GM21367 (cell line): ENCODE data around the gene TAS2R40.
A peak's percentile ranks its signal among the peaks of the same experiment; 100 is the strongest.
"Not testable (repeated sequence)": the region's sequence is repeated elsewhere in the genome, so short reads cannot be mapped to it uniquely, and the experiment has no call there.

Experiments
- ATAC-seq: cut with Tn5 transposase; IDR thresholded peaks from one replicate; pipeline ENCODE4 v1.9.1; 2021; ENCODE audit not compliant: unreplicated experiment

The TAS2R40 gene

GRCh38 chr7:143248761-143249354 lies 27.0 kb downstream of the TAS2R40 start:
- ATAC-seq: no peak

DNA sequence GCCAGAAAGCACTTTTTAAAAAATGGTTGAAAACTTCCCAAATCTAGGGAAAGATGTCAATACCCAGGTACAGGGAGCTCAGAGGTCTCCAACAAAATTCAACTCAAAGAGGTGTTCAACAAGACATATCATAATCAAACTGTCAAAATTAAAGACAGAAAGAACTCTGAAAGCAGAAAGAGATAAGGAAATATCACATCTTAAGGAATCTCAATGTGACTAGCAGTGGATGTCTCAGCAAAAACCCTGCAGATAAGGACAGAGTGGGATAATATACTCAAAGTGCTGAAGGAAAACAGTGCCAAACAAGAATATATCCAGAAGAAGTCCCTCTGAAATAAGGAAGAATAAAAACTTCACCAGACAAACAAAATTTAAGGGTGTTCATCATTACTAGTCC lies 28.4 kb downstream of the TAS2R40 start:
- ATAC-seq: no peak

GRCh38 chr7:143250822-143251221 lies 29.0 kb downstream of the TAS2R40 start:
- ATAC-seq: no peak

GRCh38 chr7:143252006-143252405 lies 30.2 kb downstream of the TAS2R40 start:
- ATAC-seq: no peak

- ATAC-seq: no peak
Observed at GRCh38 chr7:143255564-143255963, 33.7 kb downstream of the TAS2R40 start.

GRCh38 chr7:143256325-143256724 lies 34.5 kb downstream of the TAS2R40 start:
- no peak for ATAC-seq

DNA sequence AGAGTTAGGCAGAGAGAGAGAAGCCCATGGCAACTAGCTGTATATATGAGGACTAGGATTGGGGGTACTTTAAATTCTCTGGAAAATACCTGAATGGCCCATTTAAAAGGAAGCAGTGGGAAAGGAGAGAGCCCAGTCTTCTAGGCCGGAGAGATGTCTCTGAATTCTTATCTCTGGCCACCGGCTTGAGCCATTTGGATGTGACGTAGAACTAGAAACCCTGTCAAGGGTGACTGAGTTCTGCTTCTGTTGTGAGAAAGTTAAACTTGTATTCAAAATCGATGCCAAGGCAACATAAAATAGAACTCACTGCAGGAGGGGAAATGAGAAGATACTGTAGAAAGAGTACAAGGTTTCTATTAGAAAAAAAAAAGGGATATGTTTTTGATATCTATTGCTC lies 35.1 kb downstream of the TAS2R40 start:
- peak; percentile 76 for ATAC-seq

DNA sequence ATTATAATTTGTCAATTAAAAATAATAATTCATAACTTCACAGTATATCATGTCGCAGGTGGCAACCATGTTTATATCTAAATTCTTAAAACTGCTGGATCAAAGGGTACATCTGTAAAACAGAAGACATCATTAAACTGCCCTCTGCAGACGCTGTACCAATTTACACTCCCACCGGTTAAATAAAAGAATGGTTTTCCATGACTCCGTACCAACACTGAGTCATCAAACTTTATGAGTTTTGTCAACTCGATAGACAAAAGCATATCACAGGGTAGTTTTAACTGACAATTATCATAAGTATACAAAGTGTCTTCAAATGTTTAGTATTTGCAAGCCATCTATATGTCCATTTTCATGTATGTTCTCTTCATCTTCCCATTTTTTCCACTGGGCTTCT lies 35.7 kb downstream of the TAS2R40 start:
- no peak for ATAC-seq

GRCh38 chr7:143258831-143259230 lies 37.0 kb downstream of the TAS2R40 start:
- peak; percentile 43 for ATAC-seq

- no peak for ATAC-seq
Observed at GRCh38 chr7:143259765-143260164, 37.9 kb downstream of the TAS2R40 start.

DNA sequence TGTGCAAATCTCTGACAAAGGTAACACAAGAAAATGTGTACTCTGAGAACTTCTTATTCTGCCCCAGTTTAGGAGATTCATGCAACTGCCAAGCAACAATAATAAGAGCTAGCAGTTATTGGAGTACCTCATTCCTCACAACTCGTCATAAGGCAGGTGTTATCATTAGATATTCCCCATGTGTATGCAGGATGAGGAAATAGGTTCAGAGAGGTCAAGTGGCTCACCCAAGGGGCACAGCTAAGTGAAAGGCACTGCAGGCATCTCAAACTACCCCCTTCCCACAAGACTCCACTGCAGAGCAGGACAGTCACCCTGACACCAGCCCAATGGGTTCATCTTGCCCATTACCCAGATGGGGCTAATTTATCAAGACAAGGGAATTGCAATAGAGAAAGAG lies 40.1 kb downstream of the TAS2R40 start:
- ATAC-seq: no peak

- peak; percentile 96 for ATAC-seq
Observed at GRCh38 chr7:143263266-143264195, 41.7 kb downstream of the TAS2R40 start, which contains the start of gene GSTK1. TSS of gene GSTK1 (plus strand) at chr7:143263441. CDS start at chr7:143263514, 73 bp downstream.

DNA sequence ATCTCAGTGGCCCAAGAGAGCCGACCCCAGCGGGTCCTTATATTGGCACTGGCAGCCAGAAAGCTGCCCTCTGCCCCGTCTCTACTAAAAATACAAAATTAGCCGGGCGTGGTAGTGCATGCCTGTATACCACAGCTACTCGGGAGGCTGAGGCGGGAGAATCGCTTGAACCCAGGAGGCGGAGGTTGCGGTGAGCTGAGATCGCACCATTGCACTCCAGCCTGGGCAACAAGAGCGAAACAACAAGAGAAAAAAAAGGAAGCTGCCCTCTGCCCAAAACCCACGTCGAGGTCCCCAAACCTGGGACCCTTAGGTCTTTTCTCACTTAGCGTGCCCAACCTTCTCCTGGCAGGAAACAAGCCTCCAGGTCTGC lies 42.3 kb downstream of the TAS2R40 start:
- not testable (repeated sequence) for ATAC-seq

DNA sequence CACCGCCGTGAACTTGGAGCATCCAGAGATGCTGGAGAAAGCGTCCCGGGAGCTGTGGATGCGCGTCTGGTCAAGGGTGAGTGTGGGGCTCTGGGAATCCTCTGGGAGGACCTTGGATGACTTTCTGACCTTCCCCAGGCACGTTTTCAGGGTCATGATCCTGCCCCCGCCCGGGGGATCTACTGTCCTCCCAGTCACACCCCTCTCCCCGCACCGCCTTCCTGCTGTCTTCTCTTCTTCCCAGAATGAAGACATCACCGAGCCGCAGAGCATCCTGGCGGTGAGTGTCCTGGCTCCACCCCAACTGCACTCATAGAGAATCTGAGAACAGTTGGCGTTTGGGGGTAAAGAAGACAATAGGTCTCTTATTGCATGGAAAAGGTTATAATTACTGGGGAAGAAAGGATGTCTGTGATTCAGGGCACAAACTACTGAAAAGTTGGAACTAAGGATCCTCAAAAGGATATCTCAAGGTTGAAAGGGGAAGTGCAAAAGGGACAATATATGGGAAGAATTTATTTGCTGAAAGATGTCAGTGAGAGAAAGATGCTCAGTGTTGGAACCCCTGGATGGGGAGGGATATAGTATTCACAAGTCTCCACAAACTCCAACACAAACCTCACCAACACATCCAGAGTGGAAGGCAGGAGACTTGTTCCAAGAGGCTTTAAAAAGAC lies 43.3 kb downstream of the TAS2R40 start:
- no peak for ATAC-seq

GRCh38 chr7:143269251-143269650 lies 47.4 kb downstream of the TAS2R40 start:
- ATAC-seq: no peak

DNA sequence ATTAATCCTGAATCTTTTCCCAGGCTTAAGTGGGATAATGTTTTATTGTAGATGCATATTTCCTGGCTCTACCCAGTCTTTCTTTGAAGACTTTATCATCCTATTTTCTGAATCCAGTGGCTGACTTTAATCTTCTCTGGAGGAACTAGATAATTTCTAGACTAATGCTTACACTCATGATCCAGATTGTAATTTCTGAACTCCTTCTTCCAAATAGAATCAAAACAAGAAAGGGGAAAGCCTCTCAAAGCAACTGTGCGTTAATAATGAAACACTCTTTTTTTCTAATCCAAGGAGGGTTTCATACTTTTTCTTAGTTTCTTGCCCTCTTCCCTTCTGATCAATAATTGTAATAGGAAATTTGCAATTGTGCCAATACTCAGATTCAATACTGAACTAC lies 49.4 kb downstream of the TAS2R40 start:
- no peak for ATAC-seq
